Gastroesophageal sphincter (tissue), 4 donors: ENCODE results near the gene SNRNP70. TPM values are rescaled to one million over a fixed set of nuclear protein-coding genes. Genes with fewer than 3 reads are reported as not detected.
A peak's percentile ranks its signal among the peaks of the same experiment; 100 is the strongest.

Experiments used
- ATAC-seq: fragments of 150-250 bp; one replicate; pipeline ENCODE4 v1.9.1; 2016; ENCODE audit warnings: mild to moderate bottlenecking, moderate library complexity
- H3K27ac ChIP-seq, 4 donors: fragments of 200-600 bp; sonication (generic) in 3 of 4; 1 replicate in 3 of 4; 2 replicates in 1 of 4; pipeline ENCODE4 v1.5.1; 2016 to 2019
- H3K27me3 ChIP-seq: fragments of 200-600 bp; sonication (generic); one replicate; pipeline ENCODE4 v1.5.1; 2019
- H3K36me3 ChIP-seq, 2 donors: fragments of 200-600 bp; sonication (generic); one replicate each; pipeline ENCODE4 v1.5.1; 2019; ENCODE audit warnings: control low read depth in 1 of 2
- H3K4me1 ChIP-seq, 3 donors: fragments of 200-600 bp; sonication (generic); 1 replicate in 2 of 3; 2 replicates in 1 of 3; pipeline ENCODE4 v1.5.1; 2016 to 2019; ENCODE audit warnings: control low read depth in 2 of 3
- H3K4me3 ChIP-seq, 2 donors: fragments of 200-600 bp; sonication (generic); one replicate each; pipeline ENCODE4 v1.5.1; 2019; ENCODE audit warnings: mild to moderate bottlenecking in 1 of 2, moderate library complexity in 1 of 2
- H3K9me3 ChIP-seq, 3 donors: fragments of 200-600 bp; sonication (generic); one replicate each; pipeline ENCODE4 v1.5.1; 2017 to 2019; ENCODE audit warnings: control low read depth in 2 of 3
- CTCF ChIP-seq, 4 experiments: fragments of 200-600 bp in 2 of 4; fragments of 450-650 bp in 2 of 4; sonication (generic) in 1 of 4; IDR thresholded peaks; one replicate each; pipeline ENCODE4 v1.5.1; 2017 to 2019; ENCODE audit warnings: antibody characterized with exemption in 4 of 4, mild to moderate bottlenecking in 2 of 4, moderate library complexity in 2 of 4
- EP300 ChIP-seq: sonication (generic); formaldehyde crosslinking; IDR thresholded peaks from one replicate; pipeline ENCODE4 v1.6.1; 2017; ENCODE audit warnings: antibody characterized with exemption, mild to moderate bottlenecking
- POLR2A ChIP-seq, 2 donors: fragments of 450-650 bp; IDR thresholded peaks; one replicate each; pipeline ENCODE4 v1.6.1; 2017; ENCODE audit warnings: antibody characterized with exemption in 2 of 2, mild to moderate bottlenecking in 2 of 2, moderate library complexity in 1 of 2
- POLR2AphosphoS5 ChIP-seq: sonication (generic); formaldehyde crosslinking; IDR thresholded peaks from one replicate; pipeline ENCODE4 v1.6.1; 2017; ENCODE audit warnings: antibody characterized with exemption
- WGBS, 2 donors: methylation state at CpG; one replicate each; pipeline ENCODE4 v1.1.5; 2018; ENCODE audit warnings: low coverage in 1 of 2; 5-methylcytosine and 5-hydroxymethylcytosine counted together
- total RNA-seq, 4 donors: library from RNA; depleted of rRNA; stranded (reverse); fragments of >200 nt; gene quantifications; one replicate each; pipeline ENCODE4 v1.1.0, GENCODE V29; 2016

SNRNP70 gene
- total RNA-seq, 4 donors from 2014 or later, result 77.4 to 323 (median 192) TPM

GRCh38 chr19:49064768-49065611 is 20.3 kb upstream of the SNRNP70 start, which contains the start of gene NTF4:
TSS of gene NTF4 (minus strand) at chr19:49064818. CDS start at chr19:49061997, 2,821 bp downstream.
- peaks cover 0 to 11% (median 6%) of the 10 kb centered on the region in 3 donors for H3K4me1 ChIP-seq
- H3K27ac ChIP-seq, result no peak within 1 kb of the TSS
- H3K9me3 ChIP-seq, result no peaks in the 10 kb centered on the region
- no peak for ATAC-seq
- no peaks in the 10 kb centered on the region for H3K36me3 ChIP-seq
- peak within 1 kb of the TSS in 1 of 2 donors; percentile 22 for H3K4me3 ChIP-seq
- peaks cover 90% of the 10 kb centered on the region for H3K27me3 ChIP-seq
- TF ChIP-seq POLR2AphosphoS5, result no peak
- TF ChIP-seq EP300, result no peak
- no peak for TF ChIP-seq POLR2A (IDR thresholded peaks at IDR 0.05)
- no peak for TF ChIP-seq CTCF (IDR thresholded peaks at IDR 0.05)
- 18 to 20% methylated on average over 1 to 4 of the region's 53 CpGs for WGBS, 2 donors

DNA sequence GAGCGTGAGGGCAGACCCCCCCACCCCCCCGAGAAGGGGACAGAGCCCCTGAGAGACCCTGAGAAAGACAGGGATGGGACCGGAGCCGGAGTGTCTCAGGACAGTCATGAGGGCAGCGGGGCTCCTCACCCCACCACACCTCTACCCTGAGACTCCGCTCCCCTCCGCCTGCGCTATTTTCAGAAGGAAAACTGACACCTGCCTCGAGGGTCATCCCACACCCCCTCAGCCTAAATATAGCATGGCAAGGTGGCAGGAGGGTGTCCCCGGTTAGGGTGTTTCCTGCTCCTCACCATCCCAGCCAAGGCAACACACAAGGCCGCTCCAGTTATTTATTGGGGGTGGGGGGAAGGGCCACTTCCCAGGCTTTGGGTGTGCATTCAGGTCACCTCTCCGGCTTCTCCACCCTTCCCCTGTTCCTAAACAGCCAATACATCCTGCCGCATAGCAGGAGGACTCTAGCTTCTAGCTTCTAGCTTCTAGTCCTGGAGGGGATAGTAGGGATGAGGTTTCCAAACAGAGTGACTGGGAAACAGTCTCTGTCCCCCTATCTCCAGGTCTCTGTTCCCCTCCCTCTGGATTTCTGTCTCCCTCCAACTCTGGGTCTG is 19.2 kb upstream of the SNRNP70 start:
- no peaks in the 10 kb centered on the region for H3K36me3 ChIP-seq
- no peak for TF ChIP-seq POLR2AphosphoS5
- TF ChIP-seq CTCF (IDR thresholded peaks at IDR 0.05), result no peak
- TF ChIP-seq EP300, result no peak
- no peak for TF ChIP-seq POLR2A (IDR thresholded peaks at IDR 0.05)
- no peak overlapping the region for H3K4me3 ChIP-seq
- no peak overlapping the region for H3K27ac ChIP-seq
- no peak for ATAC-seq
- H3K27me3 ChIP-seq, result peaks cover 98% of the 10 kb centered on the region
- 39 to 47% methylated on average over 5 of the region's 13 CpGs for WGBS, 2 donors
- peaks cover 0 to 11% (median 6%) of the 10 kb centered on the region in 3 donors for H3K4me1 ChIP-seq
- no peaks in the 10 kb centered on the region for H3K9me3 ChIP-seq

- Histone ChIP-seq H3K27ac (no peak overlapping the region), H3K36me3 (no peaks in the 10 kb centered on the region), H3K27me3 (peaks cover 98% of the 10 kb centered on the region), H3K9me3 (no peaks in the 10 kb centered on the region), H3K4me1 (peaks cover 0 to 19% (median 10%) of the 10 kb centered on the region in 3 donors), H3K4me3 (no peak overlapping the region)
- TF ChIP-seq EP300, result no peak
- TF ChIP-seq CTCF (IDR thresholded peaks at IDR 0.05), result no peak
- no peak for TF ChIP-seq POLR2A (IDR thresholded peaks at IDR 0.05)
- no peak for TF ChIP-seq POLR2AphosphoS5
- no peak for ATAC-seq
- WGBS, 2 donors, result 0% methylated on average over 1 of the region's 3 CpGs; no CpG with 5 or more reads in 1 of the 2 donors
Measured at GRCh38 chr19:49067554-49067953, 17.7 kb upstream of the SNRNP70 start.

GRCh38 chr19:49069026-49069425 is 16.2 kb upstream of the SNRNP70 start:
- H3K4me1 ChIP-seq, result peaks cover 0 to 23% (median 10%) of the 10 kb centered on the region in 3 donors
- WGBS, 2 donors, result 90 to 96% methylated on average over 4 to 7 of the region's 9 CpGs
- no peak overlapping the region for H3K27ac ChIP-seq
- TF ChIP-seq CTCF (IDR thresholded peaks at IDR 0.05) (no peak), EP300 (no peak), POLR2A (IDR thresholded peaks at IDR 0.05) (no peak), POLR2AphosphoS5 (no peak)
- no peaks in the 10 kb centered on the region for H3K9me3 ChIP-seq
- no peak for ATAC-seq
- H3K27me3 ChIP-seq, result peaks cover 98% of the 10 kb centered on the region
- no peaks in the 10 kb centered on the region for H3K36me3 ChIP-seq
- no peak overlapping the region for H3K4me3 ChIP-seq
